HEK293 (cell line): Measurements from ENCODE around the gene EMP3.

Experiments used
- GLIS2 ChIP-seq: fragments of 450-650 bp; formaldehyde crosslinking; IDR thresholded peaks from 2 replicates; pipeline ENCODE4 v1.5.1; 2016; ENCODE audit warnings: missing biosample characterization, missing genetic modification characterization
- HOXC10 ChIP-seq: sonication (generic); formaldehyde crosslinking; IDR thresholded peaks from 2 replicates; pipeline ENCODE4 v1.8.1; 2023; ENCODE audit warnings: mild to moderate bottlenecking, missing genetic modification reagents
- HOXD13 ChIP-seq: sonication (generic); formaldehyde crosslinking; IDR thresholded peaks from 2 replicates; pipeline ENCODE4 v1.8.0; 2022; ENCODE audit warnings: missing genetic modification reagents, borderline replicate concordance
- KLF16 ChIP-seq: fragments of 450-650 bp; formaldehyde crosslinking; IDR thresholded peaks from 2 replicates; pipeline ENCODE4 v1.5.1; 2017; ENCODE audit warnings: missing biosample characterization, missing genetic modification characterization
- KLF9 ChIP-seq: fragments of 450-650 bp; formaldehyde crosslinking; IDR thresholded peaks from 2 replicates; pipeline ENCODE4 v1.5.1; 2016; ENCODE audit warnings: missing biosample characterization, missing genetic modification characterization, low read depth
- PBX3 ChIP-seq: sonication (generic); formaldehyde crosslinking; IDR thresholded peaks from 2 replicates; pipeline ENCODE4 v1.8.1; 2022; ENCODE audit warnings: mild to moderate bottlenecking, moderate library complexity, missing genetic modification reagents
- PRDM4 ChIP-seq: fragments of 450-650 bp; formaldehyde crosslinking; IDR thresholded peaks from 2 replicates; pipeline ENCODE4 v1.5.1; 2017; ENCODE audit warnings: missing biosample characterization, missing genetic modification characterization
- REPIN1 ChIP-seq: fragments of 450-650 bp; formaldehyde crosslinking; IDR thresholded peaks from 2 replicates; pipeline ENCODE4 v1.5.1; 2017; ENCODE audit warnings: missing biosample characterization, missing genetic modification characterization, low read depth
- SCRT1 ChIP-seq: fragments of 450-650 bp; formaldehyde crosslinking; IDR thresholded peaks from 2 replicates; pipeline ENCODE4 v1.5.1; 2016; ENCODE audit warnings: missing biosample characterization, missing genetic modification characterization, borderline replicate concordance
- SP7 ChIP-seq: fragments of 450-650 bp; formaldehyde crosslinking; IDR thresholded peaks from 2 replicates; pipeline ENCODE4 v1.5.1; 2016; ENCODE audit warnings: missing biosample characterization, missing genetic modification characterization
- ZBTB20 ChIP-seq: fragments of 450-650 bp; formaldehyde crosslinking; IDR thresholded peaks from 2 replicates; pipeline ENCODE4 v1.5.1; 2016; ENCODE audit warnings: missing biosample characterization, missing genetic modification characterization
- ZNF10 ChIP-seq: fragments of 450-650 bp; formaldehyde crosslinking; IDR thresholded peaks from 2 replicates; pipeline ENCODE4 v1.5.1; 2017; ENCODE audit warnings: missing biosample characterization, missing genetic modification characterization
- ZNF112 ChIP-seq: fragments of 450-650 bp; formaldehyde crosslinking; IDR thresholded peaks from 2 replicates; pipeline ENCODE4 v1.5.0; 2017; ENCODE audit warnings: missing biosample characterization, missing genetic modification characterization
- ZNF121 ChIP-seq: fragments of 450-650 bp; formaldehyde crosslinking; IDR thresholded peaks from 2 replicates; pipeline ENCODE4 v1.5.1; 2016; ENCODE audit warnings: missing biosample characterization, missing genetic modification characterization
- ZNF148 ChIP-seq: fragments of 450-650 bp; formaldehyde crosslinking; IDR thresholded peaks from 2 replicates; pipeline ENCODE4 v1.5.0; 2017; ENCODE audit warnings: missing biosample characterization, missing genetic modification characterization, borderline replicate concordance
- ZNF248 ChIP-seq: fragments of 450-650 bp; formaldehyde crosslinking; IDR thresholded peaks from 2 replicates; pipeline ENCODE4 v1.5.1; 2017; ENCODE audit warnings: missing biosample characterization, missing genetic modification characterization
- ZNF292 ChIP-seq: fragments of 450-650 bp; formaldehyde crosslinking; IDR thresholded peaks from 2 replicates; pipeline ENCODE4 v1.5.1; 2016; ENCODE audit warnings: low read depth, missing biosample characterization, missing genetic modification characterization, borderline replicate concordance
- ZNF423 ChIP-seq: fragments of 450-650 bp; formaldehyde crosslinking; IDR thresholded peaks from 2 replicates; pipeline ENCODE4 v1.5.1; 2016; ENCODE audit warnings: missing biosample characterization, missing genetic modification characterization
- ZNF529 ChIP-seq: fragments of 450-650 bp; formaldehyde crosslinking; IDR thresholded peaks from 2 replicates; pipeline ENCODE4 v1.5.1; 2017; ENCODE audit warnings: missing genetic modification characterization, missing biosample characterization; ENCODE audit not compliant: insufficient replicate concordance
- ZNF571 ChIP-seq: fragments of 450-650 bp; formaldehyde crosslinking; IDR thresholded peaks from 2 replicates; pipeline ENCODE4 v1.5.0; 2017; ENCODE audit warnings: missing biosample characterization, missing genetic modification characterization
- ZNF585B ChIP-seq: fragments of 450-650 bp; formaldehyde crosslinking; IDR thresholded peaks from 2 replicates; pipeline ENCODE4 v1.5.1; 2016; ENCODE audit warnings: missing biosample characterization, missing genetic modification characterization
- ZNF624 ChIP-seq: fragments of 450-650 bp; formaldehyde crosslinking; IDR thresholded peaks from 2 replicates; pipeline ENCODE4 v1.5.1; 2017; ENCODE audit warnings: missing biosample characterization, missing genetic modification characterization
- ZNF768 ChIP-seq: fragments of 450-650 bp; formaldehyde crosslinking; IDR thresholded peaks from 2 replicates; pipeline ENCODE4 v1.5.1; 2018; ENCODE audit warnings: missing biosample characterization, mild to moderate bottlenecking, missing genetic modification characterization
- ZNF843 ChIP-seq: fragments of 450-650 bp; formaldehyde crosslinking; IDR thresholded peaks from 2 replicates; pipeline ENCODE4 v1.5.1; 2016; ENCODE audit warnings: missing biosample characterization, missing genetic modification characterization
- ZXDB ChIP-seq: fragments of 450-650 bp; formaldehyde crosslinking; IDR thresholded peaks from 2 replicates; pipeline ENCODE4 v1.5.1; 2016; ENCODE audit warnings: missing biosample characterization, missing genetic modification characterization
- TF ChIP-seq, protein P1 (sequence below): fragments of 450-650 bp; formaldehyde crosslinking; IDR thresholded peaks from 2 replicates; pipeline ENCODE4 v1.5.1; 2016; ENCODE audit warnings: missing biosample characterization, missing genetic modification characterization
- TF ChIP-seq, protein P2 (sequence below): fragments of 450-650 bp; formaldehyde crosslinking; IDR thresholded peaks from 2 replicates; pipeline ENCODE4 v1.5.1; 2016; ENCODE audit warnings: missing biosample characterization, missing genetic modification characterization
- TF ChIP-seq, protein P3 (sequence below): fragments of 450-650 bp; formaldehyde crosslinking; IDR thresholded peaks from 2 replicates; pipeline ENCODE4 v1.5.1; 2016; ENCODE audit warnings: missing biosample characterization, missing genetic modification characterization, low read depth
- TF ChIP-seq, protein P4 (sequence below): fragments of 450-650 bp; formaldehyde crosslinking; IDR thresholded peaks from 2 replicates; pipeline ENCODE4 v1.5.1; 2017; ENCODE audit warnings: missing biosample characterization, missing genetic modification characterization

The EMP3 gene

DNA sequence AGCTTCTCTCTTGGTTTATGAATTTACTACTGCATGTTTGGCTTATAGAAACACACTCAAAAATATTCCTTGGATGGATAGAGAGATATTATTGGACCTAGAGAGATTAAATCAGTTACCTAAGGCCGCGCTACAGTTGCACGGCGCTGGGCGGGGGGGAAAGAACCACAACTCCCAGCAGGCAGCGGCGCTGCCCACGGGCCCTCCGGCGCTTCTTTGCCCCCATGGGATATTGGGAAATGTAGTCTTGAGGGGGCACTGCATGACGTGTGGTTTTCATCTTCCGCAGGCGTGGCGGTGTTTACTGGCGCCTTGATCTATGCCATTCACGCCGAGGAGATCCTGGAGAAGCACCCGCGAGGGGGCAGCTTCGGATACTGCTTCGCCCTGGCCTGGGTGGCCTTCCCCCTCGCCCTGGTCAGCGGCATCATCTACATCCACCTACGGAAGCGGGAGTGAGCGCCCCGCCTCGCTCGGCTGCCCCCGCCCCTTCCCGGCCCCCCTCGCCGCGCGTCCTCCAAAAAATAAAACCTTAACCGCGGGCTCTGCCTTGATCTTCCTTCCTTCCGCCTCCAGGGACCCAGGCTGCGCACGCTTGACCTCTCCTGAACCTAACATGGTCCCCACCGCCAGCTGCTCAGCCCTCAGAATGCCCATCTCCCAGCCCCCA, 4.8 kb downstream of the EMP3 start (continued):
- TF ChIP-seq KLF16 (tag by site-specific recombination): peak; percentile 76
- TF ChIP-seq, protein P1, sequence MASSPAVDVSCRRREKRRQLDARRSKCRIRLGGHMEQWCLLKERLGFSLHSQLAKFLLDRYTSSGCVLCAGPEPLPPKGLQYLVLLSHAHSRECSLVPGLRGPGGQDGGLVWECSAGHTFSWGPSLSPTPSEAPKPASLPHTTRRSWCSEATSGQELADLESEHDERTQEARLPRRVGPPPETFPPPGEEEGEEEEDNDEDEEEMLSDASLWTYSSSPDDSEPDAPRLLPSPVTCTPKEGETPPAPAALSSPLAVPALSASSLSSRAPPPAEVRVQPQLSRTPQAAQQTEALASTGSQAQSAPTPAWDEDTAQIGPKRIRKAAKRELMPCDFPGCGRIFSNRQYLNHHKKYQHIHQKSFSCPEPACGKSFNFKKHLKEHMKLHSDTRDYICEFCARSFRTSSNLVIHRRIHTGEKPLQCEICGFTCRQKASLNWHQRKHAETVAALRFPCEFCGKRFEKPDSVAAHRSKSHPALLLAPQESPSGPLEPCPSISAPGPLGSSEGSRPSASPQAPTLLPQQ: no peak
- TF ChIP-seq ZNF529 (tag by site-specific recombination): no peak
- no peak for TF ChIP-seq ZNF112 (tag by site-specific recombination)
- no peak; the same call in 1 of the 2 replicates for TF ChIP-seq SP7
- TF ChIP-seq REPIN1 (tag by site-specific recombination): no peak
- peak; percentile 28; the same call in 1 of the 2 replicates for TF ChIP-seq ZNF843 (tag by site-specific recombination)
- no peak for TF ChIP-seq ZNF248 (tag by site-specific recombination)
- TF ChIP-seq, protein P2, sequence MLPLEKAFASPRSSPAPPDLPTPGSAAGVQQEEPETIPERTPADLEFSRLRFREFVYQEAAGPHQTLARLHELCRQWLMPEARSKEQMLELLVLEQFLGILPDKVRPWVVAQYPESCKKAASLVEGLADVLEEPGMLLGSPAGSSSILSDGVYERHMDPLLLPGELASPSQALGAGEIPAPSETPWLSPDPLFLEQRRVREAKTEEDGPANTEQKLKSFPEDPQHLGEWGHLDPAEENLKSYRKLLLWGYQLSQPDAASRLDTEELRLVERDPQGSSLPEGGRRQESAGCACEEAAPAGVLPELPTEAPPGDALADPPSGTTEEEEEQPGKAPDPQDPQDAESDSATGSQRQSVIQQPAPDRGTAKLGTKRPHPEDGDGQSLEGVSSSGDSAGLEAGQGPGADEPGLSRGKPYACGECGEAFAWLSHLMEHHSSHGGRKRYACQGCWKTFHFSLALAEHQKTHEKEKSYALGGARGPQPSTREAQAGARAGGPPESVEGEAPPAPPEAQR (tag by site-specific recombination): no peak
- TF ChIP-seq ZNF768 (tag by site-specific recombination): no peak
- TF ChIP-seq ZNF121 (tag by site-specific recombination): no peak
- no peak for TF ChIP-seq ZNF10 (tag by site-specific recombination)
- TF ChIP-seq GLIS2: peak; percentile 76
- no peak for TF ChIP-seq ZNF292 (tag by site-specific recombination)
- peak; percentile 78 for TF ChIP-seq KLF9 (tag by site-specific recombination)
- TF ChIP-seq PRDM4 (tag by site-specific recombination): no peak
- no peak for TF ChIP-seq ZNF571 (tag by site-specific recombination)
- no peak for TF ChIP-seq PBX3 (CRISPR knock-in tag)
- TF ChIP-seq HOXC10 (CRISPR knock-in tag): no peak
- no peak for TF ChIP-seq HOXD13 (CRISPR knock-in tag)
- no peak for TF ChIP-seq SCRT1 (tag by site-specific recombination)
- TF ChIP-seq, protein P3, sequence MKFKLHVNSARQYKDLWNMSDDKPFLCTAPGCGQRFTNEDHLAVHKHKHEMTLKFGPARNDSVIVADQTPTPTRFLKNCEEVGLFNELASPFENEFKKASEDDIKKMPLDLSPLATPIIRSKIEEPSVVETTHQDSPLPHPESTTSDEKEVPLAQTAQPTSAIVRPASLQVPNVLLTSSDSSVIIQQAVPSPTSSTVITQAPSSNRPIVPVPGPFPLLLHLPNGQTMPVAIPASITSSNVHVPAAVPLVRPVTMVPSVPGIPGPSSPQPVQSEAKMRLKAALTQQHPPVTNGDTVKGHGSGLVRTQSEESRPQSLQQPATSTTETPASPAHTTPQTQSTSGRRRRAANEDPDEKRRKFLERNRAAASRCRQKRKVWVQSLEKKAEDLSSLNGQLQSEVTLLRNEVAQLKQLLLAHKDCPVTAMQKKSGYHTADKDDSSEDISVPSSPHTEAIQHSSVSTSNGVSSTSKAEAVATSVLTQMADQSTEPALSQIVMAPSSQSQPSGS (tag by site-specific recombination): peak; percentile 64; the same call in 1 of the 2 replicates
- TF ChIP-seq, protein P4, sequence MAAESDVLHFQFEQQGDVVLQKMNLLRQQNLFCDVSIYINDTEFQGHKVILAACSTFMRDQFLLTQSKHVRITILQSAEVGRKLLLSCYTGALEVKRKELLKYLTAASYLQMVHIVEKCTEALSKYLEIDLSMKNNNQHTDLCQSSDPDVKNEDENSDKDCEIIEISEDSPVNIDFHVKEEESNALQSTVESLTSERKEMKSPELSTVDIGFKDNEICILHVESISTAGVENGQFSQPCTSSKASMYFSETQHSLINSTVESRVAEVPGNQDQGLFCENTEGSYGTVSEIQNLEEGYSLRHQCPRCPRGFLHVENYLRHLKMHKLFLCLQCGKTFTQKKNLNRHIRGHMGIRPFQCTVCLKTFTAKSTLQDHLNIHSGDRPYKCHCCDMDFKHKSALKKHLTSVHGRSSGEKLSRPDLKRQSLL: no peak
- TF ChIP-seq ZNF423 (tag by site-specific recombination): no peak
- peak; percentile 88 for TF ChIP-seq ZXDB (tag by site-specific recombination)
- TF ChIP-seq ZBTB20 (tag by site-specific recombination): no peak
- no peak for TF ChIP-seq ZNF148
- no peak for TF ChIP-seq ZNF585B (tag by site-specific recombination)
- no peak for TF ChIP-seq ZNF624 (tag by site-specific recombination)
